ENCODE measurements around the gene RARRES1. TPM values are rescaled to one million over a fixed set of nuclear protein-coding genes. Genes with fewer than 3 reads are reported as not detected.
"Not testable (repeated sequence)": the region's sequence is repeated elsewhere in the genome, so short reads cannot be mapped to it uniquely, and the experiment has no call there.

The RARRES1 gene
- total RNA-seq, 2 experiments from 2014 or later: not detected

DNA sequence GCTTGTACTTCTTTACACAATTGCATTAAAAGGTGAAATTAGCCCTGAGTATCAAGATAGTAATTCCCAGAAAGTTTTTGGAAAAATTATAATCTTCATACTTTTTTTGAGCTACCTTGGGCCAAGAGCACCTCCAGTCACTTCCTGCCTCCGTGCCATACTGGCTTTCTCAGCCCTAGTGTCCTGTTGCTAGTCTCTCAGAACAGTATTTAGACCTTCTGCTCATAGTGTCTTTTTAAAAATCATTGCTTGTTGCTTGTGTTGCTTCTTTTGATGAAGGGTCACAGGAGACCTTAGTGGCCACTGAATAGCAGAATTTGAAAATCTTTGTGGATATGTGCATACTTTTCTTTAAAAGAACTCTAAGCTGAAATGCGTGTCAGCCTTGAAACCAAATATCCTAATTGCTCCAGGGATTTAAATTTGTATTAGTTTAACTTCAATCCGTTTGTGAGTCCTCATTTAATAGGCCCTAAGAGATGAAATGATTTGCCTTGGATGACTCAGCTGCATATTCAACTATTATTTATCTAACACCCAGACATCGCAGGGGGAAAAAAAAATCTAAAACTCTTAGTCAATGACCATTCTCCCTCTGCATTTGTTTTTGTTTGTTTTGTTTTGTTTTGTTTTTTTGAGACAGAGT lies 30.7 kb downstream of the RARRES1 start:
- Mint-ChIP-seq H3K36me3 (peaks cover 33% of the 10 kb centered on the region), H3K9me3 (no peaks in the 10 kb centered on the region), H3K4me1 (ENCODE audit: low read depth) (no peaks in the 10 kb centered on the region), H3K27me3 (no peaks in the 10 kb centered on the region), H3K4me3 (no peak overlapping the region), H3K27ac (no peak overlapping the region)
- CTCF ChIA-PET: interaction anchor here (0.8 to 1.4 kb wide), 2 partner anchors 28 to 41 kb away, joined by 3 to 4 read pairs; no protein-coding TSS in a partner anchor
- POLR2A ChIA-PET: no interaction called here
- DNase-seq: no peak
- intact Hi-C loops (cut with micrococcal nuclease): no loop called here

DNA sequence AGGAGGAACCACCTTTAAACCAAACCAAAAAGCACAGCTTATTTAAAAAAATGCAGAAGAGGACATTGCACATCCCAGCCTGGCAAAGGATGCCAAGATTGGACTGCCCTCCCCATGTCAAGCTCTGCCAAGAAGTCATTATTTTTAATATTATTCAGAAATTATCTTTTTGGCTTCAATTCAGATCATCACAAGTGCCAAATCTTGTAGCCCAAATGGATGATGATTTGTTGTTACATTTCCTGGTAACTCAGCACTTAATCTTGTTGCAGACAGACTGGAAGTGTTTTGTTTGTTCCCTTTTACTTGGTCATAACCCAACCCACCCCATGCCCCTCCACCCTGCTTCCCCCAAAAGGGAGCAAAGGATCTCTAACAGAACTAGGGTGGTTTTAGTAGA lies 31.7 kb downstream of the RARRES1 start:
- Mint-ChIP-seq H3K4me1 (ENCODE audit: low read depth) (no peaks in the 10 kb centered on the region), H3K4me3 (no peak overlapping the region), H3K27me3 (no peaks in the 10 kb centered on the region), H3K36me3 (peaks cover 29% of the 10 kb centered on the region), H3K27ac (no peak overlapping the region), H3K9me3 (no peaks in the 10 kb centered on the region)
- CTCF ChIA-PET: interaction anchor here (0.8 to 1.4 kb wide), 2 partner anchors 27 to 40 kb away, joined by 3 to 4 read pairs; no protein-coding TSS in a partner anchor
- intact Hi-C loops (cut with micrococcal nuclease): no loop called here
- POLR2A ChIA-PET: no interaction called here
- no peak for DNase-seq

DNA sequence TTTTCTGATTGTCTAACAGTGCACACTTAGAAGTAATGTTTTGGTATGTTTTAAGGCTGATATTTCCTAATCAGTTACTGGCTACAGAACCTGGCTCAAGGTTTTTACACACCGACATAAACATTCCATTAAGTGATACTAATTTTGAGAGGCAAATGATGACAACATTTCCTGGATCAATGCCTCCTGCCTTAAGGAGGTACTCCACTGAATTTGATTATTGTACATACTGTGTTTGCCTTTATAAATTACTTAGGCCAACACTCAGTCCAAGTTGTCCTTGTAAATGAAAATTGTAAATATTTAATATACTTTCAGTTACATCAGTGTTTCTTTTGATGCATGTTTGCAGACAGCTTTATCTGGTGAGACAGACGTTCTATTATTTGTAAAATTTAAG lies 35.6 kb downstream of the RARRES1 start:
- H3K9me3 Mint-ChIP-seq: no peaks in the 10 kb centered on the region
- ChIA-PET POLR2A (no interaction called here), CTCF (interaction anchor here (1.2 kb wide), 1 partner anchor 37 kb away, joined by 3 read pairs; no protein-coding TSS in a partner anchor)
- H3K36me3 Mint-ChIP-seq: peaks cover 42% of the 10 kb centered on the region
- H3K4me3 Mint-ChIP-seq: no peak overlapping the region
- intact Hi-C loops (cut with micrococcal nuclease): no loop called here
- no peaks in the 10 kb centered on the region for H3K27me3 Mint-ChIP-seq
- H3K27ac Mint-ChIP-seq: no peak overlapping the region
- no peaks in the 10 kb centered on the region for H3K4me1 Mint-ChIP-seq (ENCODE audit: low read depth)
- DNase-seq: no peak

DNA sequence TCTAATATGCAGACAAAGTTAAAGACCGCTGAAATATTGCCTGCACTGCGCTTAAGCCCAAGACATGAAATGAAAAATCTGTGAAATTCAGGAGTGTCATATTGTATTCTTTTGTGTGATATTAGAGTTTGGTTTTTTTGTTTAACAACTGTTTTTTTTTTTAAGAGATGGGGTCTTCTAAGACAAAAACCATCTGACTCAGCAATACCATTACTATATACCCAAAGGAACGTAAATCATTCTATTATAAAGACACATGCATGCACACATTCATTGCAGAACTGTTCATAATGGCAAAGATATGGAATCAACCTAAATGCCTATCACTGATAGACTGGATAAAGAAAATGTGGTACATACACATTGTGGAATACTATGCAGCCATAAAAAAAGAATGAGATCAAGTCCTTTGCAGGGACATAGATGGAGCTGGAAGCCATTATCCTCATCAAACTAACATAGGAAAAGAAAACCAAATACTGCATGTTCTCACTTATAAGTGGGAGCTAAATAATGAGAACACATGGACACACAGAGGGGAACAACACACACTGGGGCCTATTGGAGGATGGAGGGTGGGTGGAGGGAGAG lies 38.3 kb downstream of the RARRES1 start:
- H3K27ac Mint-ChIP-seq; intact Hi-C loops (cut with micrococcal nuclease); H3K9me3 Mint-ChIP-seq; H3K4me1 Mint-ChIP-seq (ENCODE audit: low read depth); H3K27me3 Mint-ChIP-seq; DNase-seq; POLR2A ChIA-PET; H3K4me3 Mint-ChIP-seq: not testable (repeated sequence)
- H3K36me3 Mint-ChIP-seq: peaks cover 51% of the 10 kb centered on the region
- CTCF ChIA-PET: interaction anchor here (0.6 to 1.9 kb wide), 3 partner anchors 33 to 49 kb away, joined by 3 to 7 read pairs (median 4); no protein-coding TSS in a partner anchor

DNA sequence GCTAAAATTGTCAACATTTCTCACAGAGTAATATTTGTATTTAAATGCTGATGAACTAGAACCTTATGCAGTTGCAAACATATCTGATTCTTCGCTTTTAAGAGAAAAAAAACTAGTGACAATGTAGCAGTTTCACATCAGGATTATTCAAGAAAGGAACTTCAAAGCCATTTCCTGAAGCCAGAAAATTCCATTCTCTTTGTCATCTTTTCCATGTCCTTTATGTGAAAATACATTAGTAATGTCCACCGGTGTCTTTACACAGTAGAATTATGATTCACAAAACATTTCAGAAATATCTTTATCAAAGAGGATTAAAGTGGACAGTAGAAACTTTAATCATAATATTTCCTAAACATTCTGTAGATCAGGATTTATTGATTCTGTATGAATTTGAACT lies 47.1 kb downstream of the RARRES1 start:
- CTCF ChIA-PET: no interaction called here
- Mint-ChIP-seq H3K36me3 (peaks cover 19% of the 10 kb centered on the region), H3K9me3 (no peaks in the 10 kb centered on the region), H3K27me3 (no peaks in the 10 kb centered on the region), H3K4me3 (no peak overlapping the region), H3K4me1 (ENCODE audit: low read depth) (peaks cover 4% of the 10 kb centered on the region), H3K27ac (no peak overlapping the region)
- intact Hi-C loops (cut with micrococcal nuclease): no loop called here
- POLR2A ChIA-PET: no interaction called here
- no peak for DNase-seq

DNA sequence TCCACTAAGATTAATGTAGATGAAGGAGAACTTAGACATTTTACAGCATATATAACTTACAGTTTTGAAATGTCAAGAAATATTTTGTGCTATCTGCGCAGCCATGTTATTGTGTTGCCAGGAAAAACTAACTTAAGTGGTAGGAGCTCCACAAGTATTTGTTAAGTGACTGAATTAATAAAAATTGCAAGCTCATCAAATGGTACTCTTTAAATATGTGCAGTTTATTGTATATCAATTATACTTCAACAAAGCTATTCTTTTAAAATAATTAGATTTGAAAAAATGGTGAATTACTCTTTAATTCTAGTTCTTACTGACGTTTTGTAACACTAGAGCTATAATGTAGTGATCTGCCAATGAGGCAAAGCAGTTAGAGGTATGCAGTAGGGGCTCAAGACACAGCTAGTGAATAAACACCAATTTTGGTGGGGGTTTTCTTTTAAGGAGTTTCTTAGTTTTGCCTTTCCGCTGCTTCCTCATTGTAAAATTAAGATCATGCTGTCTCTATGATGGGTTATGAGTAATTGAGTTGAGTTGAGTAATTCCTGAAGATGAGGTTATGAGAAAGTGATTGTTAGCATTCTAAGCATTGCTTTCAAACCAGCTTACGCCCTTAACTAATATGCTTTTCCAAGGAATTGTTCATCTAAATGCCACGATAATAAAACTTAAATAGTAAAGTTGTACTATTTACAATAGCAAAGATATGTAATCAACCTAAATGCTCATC lies 48.9 kb downstream of the RARRES1 start:
- no peaks in the 10 kb centered on the region for H3K27me3 Mint-ChIP-seq
- peaks cover 4% of the 10 kb centered on the region for H3K4me1 Mint-ChIP-seq (ENCODE audit: low read depth)
- no peak overlapping the region for H3K27ac Mint-ChIP-seq
- peaks cover 15% of the 10 kb centered on the region for H3K36me3 Mint-ChIP-seq
- H3K4me3 Mint-ChIP-seq: no peak overlapping the region
- CTCF ChIA-PET: interaction anchor here (0.5 to 1.5 kb wide), 3 partner anchors 24 to 1724 kb away, joined by 3 to 7 read pairs (median 6); partner anchors contain the start of gene GFM1
- no peaks in the 10 kb centered on the region for H3K9me3 Mint-ChIP-seq
- DNase-seq: no peak
- intact Hi-C loops (cut with micrococcal nuclease): no loop called here
- POLR2A ChIA-PET: no interaction called here

DNA sequence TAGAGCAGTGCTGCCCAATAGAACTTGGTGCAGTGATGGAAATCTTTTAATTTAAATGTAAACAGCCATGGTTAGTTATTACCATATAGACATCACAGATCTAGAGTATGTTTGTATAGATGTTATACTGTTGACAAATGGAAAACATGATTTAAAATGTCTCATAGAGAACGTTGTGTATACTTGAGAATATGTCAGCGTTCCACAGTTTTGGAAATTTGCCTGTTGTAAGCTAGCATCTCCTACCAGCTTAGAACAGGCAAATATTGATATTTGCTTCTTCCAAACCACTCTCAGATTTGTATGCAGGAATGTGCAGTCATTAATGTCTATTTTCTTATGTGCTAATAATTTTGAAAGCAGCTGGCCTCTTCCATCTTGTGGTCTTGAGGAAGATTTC lies 51.4 kb downstream of the RARRES1 start:
- no peak overlapping the region for H3K27ac Mint-ChIP-seq
- H3K4me3 Mint-ChIP-seq: no peak overlapping the region
- intact Hi-C loops (cut with micrococcal nuclease): no loop called here
- H3K36me3 Mint-ChIP-seq: peaks cover 19% of the 10 kb centered on the region
- ChIA-PET POLR2A (no interaction called here), CTCF (no interaction called here)
- H3K4me1 Mint-ChIP-seq (ENCODE audit: low read depth): peaks cover 4% of the 10 kb centered on the region
- no peak for DNase-seq
- no peaks in the 10 kb centered on the region for H3K27me3 Mint-ChIP-seq
- no peaks in the 10 kb centered on the region for H3K9me3 Mint-ChIP-seq

DNA sequence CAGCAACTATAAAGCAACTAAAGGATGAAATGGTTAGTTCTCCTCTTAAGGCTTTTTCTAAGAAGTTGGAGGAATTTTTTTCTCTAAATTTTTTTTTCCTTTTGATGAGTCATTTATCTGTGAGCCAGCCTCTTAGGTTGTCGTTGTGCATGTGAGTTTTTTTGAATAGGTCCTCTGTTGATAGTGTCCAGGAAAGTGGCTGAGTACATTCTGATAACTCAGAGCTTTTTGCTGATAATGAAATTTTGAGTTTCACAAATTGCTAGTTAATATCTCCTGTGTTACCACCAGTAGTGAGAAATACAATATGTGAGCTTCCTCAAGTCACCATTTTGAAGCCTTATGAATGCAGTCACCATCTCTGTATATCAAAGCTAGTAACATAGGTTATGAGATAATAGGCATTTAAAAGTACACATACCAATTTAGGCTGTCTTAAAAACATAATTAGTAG lies 52.7 kb downstream of the RARRES1 start:
- no peak for DNase-seq
- CTCF ChIA-PET: interaction anchor here (0.9 to 2.1 kb wide), 3 partner anchors 35 to 70 kb away, joined by 3 to 7 read pairs (median 5); partner anchors contain the start of gene GFM1
- Mint-ChIP-seq H3K36me3 (peaks cover 17% of the 10 kb centered on the region), H3K4me1 (ENCODE audit: low read depth) (peaks cover 4% of the 10 kb centered on the region), H3K4me3 (no peak overlapping the region), H3K27me3 (no peaks in the 10 kb centered on the region), H3K9me3 (no peaks in the 10 kb centered on the region), H3K27ac (no peak overlapping the region)
- POLR2A ChIA-PET: interaction anchor here (1.3 kb wide), 1 partner anchor 35 kb away, joined by 3 read pairs; the partner anchor contains the start of gene GFM1
- intact Hi-C loops (cut with micrococcal nuclease): no loop called here

DNA sequence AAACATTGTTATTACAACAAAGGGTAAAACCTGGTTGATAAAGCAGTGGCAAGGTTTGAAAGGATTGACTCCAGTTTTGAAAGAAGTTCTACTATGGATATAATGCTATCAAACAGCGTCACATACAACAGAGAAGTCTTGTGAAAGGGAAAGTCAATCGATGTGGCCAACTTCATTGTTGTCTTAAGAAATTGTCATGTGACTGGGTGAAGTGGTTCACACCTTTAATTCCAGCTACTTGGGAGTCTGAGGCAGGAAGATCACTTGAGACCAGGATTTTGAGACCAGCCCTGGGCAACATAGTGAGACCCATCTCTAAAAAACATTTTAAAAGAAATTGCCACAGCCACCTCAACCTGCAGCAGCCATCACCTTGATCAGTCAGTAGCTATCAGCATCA lies 53.6 kb downstream of the RARRES1 start:
- ChIA-PET POLR2A (interaction anchor here (1.3 kb wide), 1 partner anchor 34 kb away, joined by 3 read pairs; the partner anchor contains the start of gene GFM1), CTCF (interaction anchor here (0.6 to 2.1 kb wide), 3 partner anchors 34 to 407 kb away, joined by 3 to 7 read pairs (median 5); partner anchors contain the start of gene GFM1)
- Mint-ChIP-seq H3K4me1 (ENCODE audit: low read depth) (peaks cover 3% of the 10 kb centered on the region), H3K4me3 (no peak overlapping the region), H3K27ac (no peak overlapping the region), H3K36me3 (peaks cover 14% of the 10 kb centered on the region), H3K27me3 (no peaks in the 10 kb centered on the region), H3K9me3 (no peaks in the 10 kb centered on the region)
- intact Hi-C loops (cut with micrococcal nuclease): no loop called here
- no peak for DNase-seq

DNA sequence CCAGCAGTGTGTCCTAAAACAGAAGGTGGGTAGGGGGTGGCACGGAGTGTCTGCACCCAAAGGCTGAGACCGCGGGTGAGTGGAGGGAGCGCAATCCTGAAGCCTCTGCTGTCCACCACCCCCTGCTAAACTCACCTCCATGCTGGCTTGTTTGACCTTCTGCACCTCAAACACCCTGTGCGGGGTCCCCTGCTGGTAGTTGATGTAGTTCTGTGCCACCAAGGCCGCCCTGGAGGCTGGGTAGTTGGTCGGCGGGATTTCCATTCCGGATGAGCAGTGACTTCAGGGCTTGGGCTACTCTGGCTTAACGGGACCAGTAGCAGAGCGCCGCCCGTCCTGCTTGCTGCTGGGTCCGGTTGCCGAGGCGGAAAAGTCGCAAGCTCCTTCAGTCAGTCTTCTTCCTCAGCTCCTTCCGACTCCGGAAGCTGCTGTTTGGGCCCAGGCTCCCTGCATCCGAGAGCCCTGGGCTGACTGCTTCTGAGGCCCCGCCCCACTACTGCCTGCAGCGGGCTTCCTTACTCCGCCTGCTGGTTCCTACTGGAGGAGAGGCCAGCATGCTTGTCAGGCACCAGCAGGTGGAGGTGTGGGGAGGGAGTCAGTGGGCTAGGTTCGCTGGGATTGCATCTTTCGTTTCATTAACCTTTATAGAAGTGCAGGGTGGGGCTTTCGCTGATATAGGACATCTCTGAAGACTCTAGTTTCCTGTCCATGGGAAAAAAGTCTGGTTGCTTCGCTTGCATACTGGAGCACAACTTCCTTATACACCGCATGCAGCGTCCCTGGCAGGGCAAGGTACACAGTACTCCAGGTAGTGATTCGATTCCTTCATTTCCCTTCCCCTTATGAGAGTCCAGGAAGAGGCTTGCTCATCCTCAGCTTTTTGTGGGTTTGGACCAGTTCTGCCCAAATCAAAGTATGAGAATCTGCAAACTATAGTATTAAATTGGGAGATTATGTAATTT lies 59.8 kb downstream of the RARRES1 start, which contains the start of gene LXN:
TSS of gene LXN (minus strand) at position 434 of the 962 bp plus-strand sequence. CDS start at position 264, 170 bp downstream.
- no peaks in the 10 kb centered on the region for H3K27me3 Mint-ChIP-seq
- ChIA-PET POLR2A (interaction anchor here (0.6 to 1.0 kb wide), 2 partner anchors 9 to 117 kb away, joined by 4 to 5 read pairs; no protein-coding TSS in a partner anchor), CTCF (interaction anchor here (0.6 to 4.5 kb wide), 11 partner anchors 10 to 119 kb away, joined by 3 to 39 read pairs (median 3); partner anchors contain the start of gene GFM1)
- peak within 1 kb of the TSS; percentile 90 for H3K4me3 Mint-ChIP-seq
- peaks cover 12% of the 10 kb centered on the region for H3K4me1 Mint-ChIP-seq (ENCODE audit: low read depth)
- H3K9me3 Mint-ChIP-seq: no peaks in the 10 kb centered on the region
- H3K27ac Mint-ChIP-seq: peak within 1 kb of the TSS; percentile 92
- DNase-seq: peak; percentile 90
- peaks cover 24% of the 10 kb centered on the region for H3K36me3 Mint-ChIP-seq
- intact Hi-C loops (cut with micrococcal nuclease): loop anchor here (1.0 kb wide), 3 partner anchors 13 to 119 kb away; no protein-coding TSS in a partner anchor

DNA sequence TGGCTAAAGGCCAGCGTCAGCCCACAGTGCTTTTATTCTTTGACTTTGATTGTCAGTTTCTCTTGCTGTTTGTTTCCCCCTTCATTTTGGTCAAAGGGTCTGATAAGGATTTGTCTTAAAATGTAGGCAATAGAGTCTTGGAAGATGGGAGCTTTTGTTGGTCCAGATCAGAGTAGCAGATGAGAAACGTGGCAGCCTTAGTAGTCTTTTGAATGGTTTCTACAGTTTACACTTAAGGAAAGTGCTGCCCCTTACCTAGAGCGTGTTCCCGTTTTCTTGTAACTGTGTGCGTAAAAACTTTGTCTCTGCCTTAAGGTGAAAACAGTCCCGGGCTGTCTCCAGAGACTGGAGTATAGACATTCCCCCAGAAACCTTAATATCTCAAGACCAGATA lies 60.4 kb downstream of the RARRES1 start:
- intact Hi-C loops (cut with micrococcal nuclease): loop anchor here (1.0 kb wide), 3 partner anchors 13 to 119 kb away; no protein-coding TSS in a partner anchor
- peak overlapping the region; percentile 92 for H3K27ac Mint-ChIP-seq
- H3K27me3 Mint-ChIP-seq: no peaks in the 10 kb centered on the region
- H3K9me3 Mint-ChIP-seq: no peaks in the 10 kb centered on the region
- H3K4me1 Mint-ChIP-seq (ENCODE audit: low read depth): peaks cover 12% of the 10 kb centered on the region
- POLR2A ChIA-PET: interaction anchor here (0.6 to 1.0 kb wide), 2 partner anchors 8 to 118 kb away, joined by 4 to 5 read pairs; no protein-coding TSS in a partner anchor
- CTCF ChIA-PET: interaction anchor here (0.6 to 4.5 kb wide), 10 partner anchors 9 to 120 kb away, joined by 3 to 39 read pairs (median 4); partner anchors contain the start of gene GFM1
- H3K4me3 Mint-ChIP-seq: peak overlapping the region; percentile 90
- H3K36me3 Mint-ChIP-seq: peaks cover 26% of the 10 kb centered on the region
- DNase-seq: no peak
